ENCODE results near the gene ADI1.
"Not testable (repeated sequence)": the region's sequence is repeated elsewhere in the genome, so short reads cannot be mapped to it uniquely, and the experiment has no call there.

DNA sequence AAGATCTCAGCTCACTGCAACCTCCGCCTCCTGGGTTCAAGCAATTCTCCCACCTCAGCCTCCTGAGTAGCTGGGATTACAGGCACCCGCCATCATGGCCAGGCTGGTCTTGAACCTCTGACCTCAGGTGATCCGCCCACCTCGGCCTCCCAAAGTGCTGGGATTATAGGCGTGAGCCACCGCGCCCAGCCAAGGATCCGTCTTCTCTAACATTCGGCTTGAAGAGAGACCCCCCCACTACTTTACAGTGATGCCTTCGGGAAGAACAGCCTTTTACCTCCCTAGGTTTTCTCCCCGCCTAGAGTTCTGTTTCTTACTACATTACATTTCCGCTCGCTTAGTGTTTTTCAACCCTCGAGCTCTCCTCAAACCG is 22.6 kb downstream of the ADI1 start:
- TF ChIP-seq TAF1 (IDR thresholded peaks at IDR 0.05; ENCODE audit: borderline replicate concordance, low read depth, low read length); POLR2A (IDR thresholded peaks at IDR 0.05; ENCODE audit: low read depth, low read length): not testable (repeated sequence)

Data from GM12892 (cell line).